GM21381 (cell line): ENCODE measurements around the gene ZNF674.

Experiments used
- ATAC-seq: cut with Tn5 transposase; IDR thresholded peaks from one replicate; pipeline ENCODE4 v1.9.1; 2021; ENCODE audit warnings: mild to moderate bottlenecking, moderate library complexity; ENCODE audit not compliant: unreplicated experiment

ZNF674 gene

GRCh38 chrX:46545111-46546005 is at the start of gene ZNF674:
Gene ZNF674, minus strand, starts transcription at chrX:46545421. Its CDS starts 3,334 bp downstream, at chrX:46542087.
- ATAC-seq: peak; percentile 89

- no peak for ATAC-seq
Measured at GRCh38 chrX:46589977-46590723, 44.9 kb upstream of the ZNF674 start.

- no peak for ATAC-seq
Measured at GRCh38 chrX:46588263-46588662, 43.0 kb upstream of the ZNF674 start.

- no peak for ATAC-seq
Measured at GRCh38 chrX:46587753-46588171, 42.5 kb upstream of the ZNF674 start.

- ATAC-seq: peak; percentile 84
Measured at GRCh38 chrX:46587158-46587557, 41.9 kb upstream of the ZNF674 start.

GRCh38 chrX:46584736-46585135 is 39.5 kb upstream of the ZNF674 start:
- ATAC-seq: no peak

GRCh38 chrX:46582966-46583365 is 37.7 kb upstream of the ZNF674 start:
- no peak for ATAC-seq

GRCh38 chrX:46582325-46582724 is 37.1 kb upstream of the ZNF674 start:
- no peak for ATAC-seq

- no peak for ATAC-seq
Measured at GRCh38 chrX:46580613-46581012, 35.4 kb upstream of the ZNF674 start.

GRCh38 chrX:46579250-46579649 is 34.0 kb upstream of the ZNF674 start:
- no peak for ATAC-seq

- no peak for ATAC-seq
Measured at GRCh38 chrX:46577221-46578005, 32.2 kb upstream of the ZNF674 start.

- ATAC-seq: no peak
Measured at GRCh38 chrX:46576458-46576857, 31.2 kb upstream of the ZNF674 start.

GRCh38 chrX:46575991-46576392 is 30.8 kb upstream of the ZNF674 start:
- ATAC-seq: no peak

- no peak for ATAC-seq
Measured at GRCh38 chrX:46575586-46575985, 30.4 kb upstream of the ZNF674 start.

- peak; percentile 12 for ATAC-seq
Measured at GRCh38 chrX:46574774-46575381, 29.7 kb upstream of the ZNF674 start.

GRCh38 chrX:46573892-46574773 is 28.9 kb upstream of the ZNF674 start:
- peak; percentile 27 for ATAC-seq

GRCh38 chrX:46573331-46573891 is 28.2 kb upstream of the ZNF674 start, which contains the start of gene CHST7:
Gene CHST7, plus strand, starts transcription at chrX:46573765. Its CDS starts 167 bp downstream, at chrX:46573932.
- peak; percentile 35 for ATAC-seq

- peak; percentile 36 for ATAC-seq
Measured at GRCh38 chrX:46572340-46572936, 27.2 kb upstream of the ZNF674 start.
